Measurements from ENCODE around the gene ZC3H12A.

DNA sequence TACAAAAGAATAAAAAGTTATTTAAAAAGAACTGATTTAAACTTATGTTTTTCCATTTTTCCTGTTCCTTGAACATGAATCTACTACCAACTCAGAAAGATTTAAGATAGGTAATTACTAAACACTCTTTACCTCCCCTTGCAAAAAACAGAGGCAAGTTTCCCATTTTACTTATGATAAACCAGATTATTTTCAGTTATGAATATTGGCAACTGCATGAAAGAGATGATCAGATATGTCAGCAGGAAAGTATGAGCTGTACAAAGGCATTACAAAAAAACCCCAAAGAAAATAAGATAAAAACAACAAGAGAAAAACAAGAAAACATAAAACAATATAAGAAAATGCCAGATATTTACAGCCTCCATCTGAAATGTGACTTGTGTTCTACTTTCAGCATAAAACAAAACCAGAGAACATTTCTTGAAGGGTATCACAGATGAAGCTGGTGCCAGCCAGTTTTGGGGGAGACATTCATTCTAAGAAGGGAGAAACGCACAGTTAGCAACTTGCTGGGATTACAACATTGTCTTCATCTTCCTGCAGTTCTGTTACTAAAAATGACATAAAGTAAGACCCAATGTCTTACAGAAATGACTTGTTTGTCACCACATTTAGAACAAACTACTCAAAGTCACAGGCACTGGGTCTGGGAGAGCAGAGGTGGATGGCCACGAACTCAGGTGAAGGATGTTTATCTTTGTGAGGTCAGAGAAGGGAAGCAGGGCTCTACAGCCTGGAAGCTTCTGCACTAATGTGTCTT is 19.1 kb downstream of the ZC3H12A start:
- TF ChIP-seq, protein P1, sequence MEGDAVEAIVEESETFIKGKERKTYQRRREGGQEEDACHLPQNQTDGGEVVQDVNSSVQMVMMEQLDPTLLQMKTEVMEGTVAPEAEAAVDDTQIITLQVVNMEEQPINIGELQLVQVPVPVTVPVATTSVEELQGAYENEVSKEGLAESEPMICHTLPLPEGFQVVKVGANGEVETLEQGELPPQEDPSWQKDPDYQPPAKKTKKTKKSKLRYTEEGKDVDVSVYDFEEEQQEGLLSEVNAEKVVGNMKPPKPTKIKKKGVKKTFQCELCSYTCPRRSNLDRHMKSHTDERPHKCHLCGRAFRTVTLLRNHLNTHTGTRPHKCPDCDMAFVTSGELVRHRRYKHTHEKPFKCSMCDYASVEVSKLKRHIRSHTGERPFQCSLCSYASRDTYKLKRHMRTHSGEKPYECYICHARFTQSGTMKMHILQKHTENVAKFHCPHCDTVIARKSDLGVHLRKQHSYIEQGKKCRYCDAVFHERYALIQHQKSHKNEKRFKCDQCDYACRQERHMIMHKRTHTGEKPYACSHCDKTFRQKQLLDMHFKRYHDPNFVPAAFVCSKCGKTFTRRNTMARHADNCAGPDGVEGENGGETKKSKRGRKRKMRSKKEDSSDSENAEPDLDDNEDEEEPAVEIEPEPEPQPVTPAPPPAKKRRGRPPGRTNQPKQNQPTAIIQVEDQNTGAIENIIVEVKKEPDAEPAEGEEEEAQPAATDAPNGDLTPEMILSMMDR (IDR thresholded peaks at IDR 0.05; ENCODE audit: insufficient read depth, low read length), result no peak
- no peak for TF ChIP-seq GABPA (IDR thresholded peaks at IDR 0.05; ENCODE audit: low read depth)
- no peak for TF ChIP-seq POLR2AphosphoS5 (IDR thresholded peaks at IDR 0.05; ENCODE audit: low read depth)
